Central memory CD8-positive, alpha-beta T cell (primary cell): ENCODE data around the gene FCN1.
"Not testable (repeated sequence)": the region's sequence is repeated elsewhere in the genome, so short reads cannot be mapped to it uniquely, and the experiment has no call there.

Experiments
- ATAC-seq: fragments of 150-1000 bp; cut with Tn5 transposase; replicated peaks from 2 replicates; pipeline ENCODE4 v1.10.0; 2022; ENCODE audit warnings: mild to moderate bottlenecking, moderate FRiP score, moderate number of reproducible peaks; ENCODE audit not compliant: poor library complexity, severe bottlenecking; ENCODE audit errors: extremely low read depth
- DNase-seq, 2 donors: peaks; one replicate each; pipeline ENCODE4 v3.0.0; 2021; ENCODE audit warnings: low spot score in 2 of 2
- H3K27ac Mint-ChIP-seq: one replicate; pipeline ENCODE4 v1.8.0; 2022; ENCODE audit warnings: low read depth, mild to moderate bottlenecking, moderate library complexity, mixed read lengths
- H3K27me3 Mint-ChIP-seq: one replicate; pipeline ENCODE4 v1.8.0; 2022; ENCODE audit warnings: mixed read lengths
- H3K36me3 Mint-ChIP-seq: one replicate; pipeline ENCODE4 v1.8.0; 2022; ENCODE audit warnings: mild to moderate bottlenecking, moderate library complexity, mixed read lengths; ENCODE audit not compliant: insufficient read depth
- H3K4me1 Mint-ChIP-seq: one replicate; pipeline ENCODE4 v1.8.0; 2022; ENCODE audit warnings: mixed read lengths
- H3K4me3 Mint-ChIP-seq: one replicate; pipeline ENCODE4 v1.8.0; 2022; ENCODE audit warnings: mild to moderate bottlenecking, moderate library complexity, mixed read lengths
- H3K9me3 Mint-ChIP-seq: one replicate; pipeline ENCODE4 v1.8.0; 2022; ENCODE audit warnings: mixed read lengths

FCN1 gene

DNA sequence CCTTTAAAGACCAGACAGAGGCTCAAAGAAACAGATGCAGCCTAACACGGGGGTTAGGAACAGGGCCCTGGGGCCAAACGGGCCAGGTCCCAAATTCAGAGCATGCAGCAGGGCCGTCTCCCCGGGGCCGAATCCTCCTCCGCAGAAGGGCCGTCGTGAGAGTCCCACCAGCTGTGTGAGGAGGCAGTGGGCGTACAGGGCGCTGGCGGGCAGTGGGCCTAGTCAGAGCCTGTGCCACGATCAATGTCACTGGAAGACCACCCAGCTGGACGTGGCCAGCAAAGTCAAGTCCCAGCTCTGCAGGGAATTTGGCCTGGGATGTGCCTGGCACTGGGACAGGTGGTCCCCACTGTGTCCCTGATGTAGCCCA lies 52.9 kb downstream of the FCN1 start:
- H3K4me3 Mint-ChIP-seq: no peak overlapping the region
- no peaks in the 10 kb centered on the region for H3K9me3 Mint-ChIP-seq
- DNase-seq (no peak), ATAC-seq (no peak)
- no peaks in the 10 kb centered on the region for H3K36me3 Mint-ChIP-seq
- no peak overlapping the region for H3K27ac Mint-ChIP-seq
- H3K4me1 Mint-ChIP-seq: no peaks in the 10 kb centered on the region
- no peaks in the 10 kb centered on the region for H3K27me3 Mint-ChIP-seq

DNA sequence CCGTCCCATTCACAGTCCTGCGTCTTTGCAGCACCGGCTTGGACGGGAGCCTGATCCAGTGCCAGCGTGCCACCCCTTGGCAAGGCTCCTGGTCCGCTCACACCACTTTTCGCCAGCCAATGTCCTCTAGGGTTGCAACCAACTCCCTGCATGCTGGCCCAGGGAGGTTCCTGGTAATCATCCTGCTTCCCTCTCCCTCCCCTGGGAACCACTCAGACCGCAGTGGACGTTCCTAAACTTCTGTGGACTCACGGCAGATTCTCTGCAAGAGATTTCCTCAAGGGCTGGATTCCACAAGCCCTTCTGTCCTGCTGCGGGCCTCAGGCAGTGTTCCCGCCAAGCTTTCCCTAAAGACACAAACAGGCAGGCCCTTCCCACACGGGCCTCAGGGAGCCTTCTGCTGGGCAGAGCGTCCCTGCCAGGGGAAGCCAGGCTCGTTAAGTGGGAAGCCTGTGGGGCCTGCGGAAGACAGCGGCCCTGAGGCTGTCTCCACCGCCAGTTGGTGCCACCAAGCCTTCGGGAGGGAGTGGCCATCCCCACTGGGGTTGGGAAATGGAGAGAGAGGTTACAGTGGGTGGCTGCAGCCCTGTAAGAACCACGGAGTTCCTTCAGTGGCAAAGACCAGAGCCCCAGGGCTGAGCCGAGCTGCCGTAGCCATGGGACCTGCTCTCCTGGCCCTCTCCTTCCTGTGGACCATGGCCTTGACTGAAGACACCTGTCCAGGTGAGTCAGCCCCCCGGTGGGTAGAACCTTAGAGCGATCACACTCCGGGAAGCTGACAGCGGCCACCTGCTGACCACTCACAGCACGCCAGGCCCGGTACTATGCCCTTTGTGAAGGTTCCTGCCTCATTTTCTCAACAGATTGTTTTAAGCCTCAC lies 53.5 kb downstream of the FCN1 start:
- DNase-seq: no peak
- H3K27ac Mint-ChIP-seq: no peak overlapping the region

GRCh38 chr9:134863306-134863902 lies 54.3 kb downstream of the FCN1 start:
- H3K36me3 Mint-ChIP-seq: no peaks in the 10 kb centered on the region
- no peak overlapping the region for H3K27ac Mint-ChIP-seq
- H3K4me1 Mint-ChIP-seq: no peaks in the 10 kb centered on the region
- peaks cover 6% of the 10 kb centered on the region for H3K27me3 Mint-ChIP-seq
- no peak for ATAC-seq
- no peak for DNase-seq
- H3K4me3 Mint-ChIP-seq: no peak overlapping the region
- no peaks in the 10 kb centered on the region for H3K9me3 Mint-ChIP-seq

More for the DNA sequence above, 53.5 kb downstream of the FCN1 start:
- no peaks in the 10 kb centered on the region for H3K9me3 Mint-ChIP-seq
- H3K4me3 Mint-ChIP-seq: no peak overlapping the region
- no peaks in the 10 kb centered on the region for H3K27me3 Mint-ChIP-seq
- ATAC-seq: no peak
- H3K4me1 Mint-ChIP-seq: no peaks in the 10 kb centered on the region
- no peaks in the 10 kb centered on the region for H3K36me3 Mint-ChIP-seq

DNA sequence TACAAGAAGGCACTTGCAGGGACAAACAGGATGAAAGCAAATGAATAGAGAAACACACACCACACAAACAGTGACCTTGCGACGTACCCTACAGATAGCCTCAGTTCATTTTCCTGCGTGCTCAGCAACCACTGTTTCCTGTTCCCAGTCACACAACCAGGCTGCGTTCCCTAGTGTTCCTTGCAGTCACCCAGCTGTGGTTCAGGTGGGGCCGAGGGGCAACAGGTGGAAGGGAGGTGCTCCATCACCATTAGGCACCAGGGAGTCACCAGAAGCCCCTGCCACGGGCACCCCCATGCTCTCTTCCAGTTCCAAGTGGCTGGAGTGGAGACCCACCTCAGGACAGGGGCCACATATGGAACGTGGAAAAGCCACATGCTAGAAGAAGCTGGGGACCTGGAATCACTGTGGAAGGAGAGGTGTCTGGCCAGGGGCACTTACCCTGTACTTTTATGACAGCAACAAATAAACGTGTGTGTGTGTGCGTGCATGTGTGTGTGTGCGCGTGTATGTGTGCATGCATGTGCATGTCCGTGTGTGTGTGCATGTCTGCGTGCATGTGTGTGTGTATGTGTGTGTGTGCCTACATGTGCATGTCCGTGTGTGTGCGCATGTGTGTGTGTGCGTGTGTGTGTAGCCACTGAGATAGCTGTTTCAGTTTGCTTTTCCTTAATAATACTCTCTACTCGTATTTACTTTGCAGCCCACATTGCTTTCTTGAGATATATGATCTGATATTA lies 55.9 kb downstream of the FCN1 start:
- Mint-ChIP-seq H3K36me3 (no peaks in the 10 kb centered on the region), H3K9me3 (peaks cover 6% of the 10 kb centered on the region), H3K4me1 (no peaks in the 10 kb centered on the region), H3K27ac (no peak overlapping the region), H3K4me3 (no peak overlapping the region), H3K27me3 (peaks cover 22% of the 10 kb centered on the region)
- no peak for DNase-seq
- ATAC-seq: no peak

DNA sequence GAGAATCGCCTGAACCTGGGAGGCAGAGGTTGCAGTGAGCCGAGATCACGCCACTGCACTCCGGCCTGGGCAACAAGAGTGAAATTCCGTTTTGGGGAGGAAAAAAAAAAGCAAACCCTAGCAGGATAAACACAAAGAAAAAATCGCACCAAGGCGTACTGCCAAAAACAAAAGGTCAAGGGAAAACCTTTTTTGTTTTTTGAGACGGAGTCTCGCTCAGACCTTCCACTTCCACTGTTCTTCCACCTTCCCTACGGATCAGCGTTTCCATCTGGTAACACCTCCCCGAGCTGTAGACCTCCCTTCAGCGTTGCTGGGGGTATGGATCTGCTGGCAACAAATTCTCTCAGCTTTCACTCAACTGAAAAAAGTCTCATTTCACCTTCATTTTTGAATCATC lies 57.2 kb downstream of the FCN1 start:
- DNase-seq (no peak), ATAC-seq (no peak)
- no peaks in the 10 kb centered on the region for H3K36me3 Mint-ChIP-seq
- no peak overlapping the region for H3K27ac Mint-ChIP-seq
- H3K27me3 Mint-ChIP-seq: peaks cover 32% of the 10 kb centered on the region
- peaks cover 6% of the 10 kb centered on the region for H3K9me3 Mint-ChIP-seq
- H3K4me3 Mint-ChIP-seq: no peak overlapping the region
- no peaks in the 10 kb centered on the region for H3K4me1 Mint-ChIP-seq

DNA sequence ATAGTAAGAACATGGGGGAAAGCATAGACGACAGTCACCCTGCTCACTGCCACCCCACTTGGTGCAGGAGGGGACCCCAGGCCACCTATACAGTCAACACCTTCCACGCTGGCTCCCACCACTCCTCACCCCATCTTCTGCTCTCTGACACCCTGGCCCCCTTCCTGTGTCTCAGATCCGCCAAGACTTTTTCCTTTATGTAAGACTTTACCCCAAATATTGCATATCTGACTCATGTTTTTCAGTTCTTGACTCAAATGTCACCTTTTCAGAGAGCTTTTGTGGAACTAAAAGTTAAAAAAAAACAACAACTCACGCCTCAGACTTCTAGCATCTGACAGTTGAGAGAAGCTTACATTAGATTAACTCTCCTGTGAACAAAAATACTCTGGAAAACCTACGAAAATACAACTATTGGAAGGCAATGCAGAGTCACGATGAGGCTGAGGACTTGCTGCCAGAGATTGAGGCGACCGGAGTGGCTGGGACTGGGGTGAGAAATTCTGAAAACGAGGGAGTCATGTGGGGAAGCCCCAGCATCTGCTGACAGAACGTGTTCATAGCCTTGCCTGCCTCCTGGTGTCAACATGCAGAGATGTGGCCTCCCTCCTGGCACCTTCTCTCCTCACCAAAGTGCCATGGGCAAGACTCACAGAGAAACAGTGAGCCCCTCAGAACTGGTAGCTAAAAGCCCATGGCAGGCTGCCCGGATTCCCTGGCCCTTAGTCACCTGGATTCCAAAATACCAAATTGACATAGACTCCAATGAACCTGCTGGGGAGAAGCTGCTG lies 59.5 kb downstream of the FCN1 start:
- H3K4me3 Mint-ChIP-seq: no peak overlapping the region
- peaks cover 45% of the 10 kb centered on the region for H3K27me3 Mint-ChIP-seq
- no peak overlapping the region for H3K27ac Mint-ChIP-seq
- no peaks in the 10 kb centered on the region for H3K36me3 Mint-ChIP-seq
- H3K9me3 Mint-ChIP-seq: peaks cover 6% of the 10 kb centered on the region
- no peaks in the 10 kb centered on the region for H3K4me1 Mint-ChIP-seq
- ATAC-seq: no peak
- no peak for DNase-seq

- H3K4me3 Mint-ChIP-seq, H3K27ac Mint-ChIP-seq, H3K4me1 Mint-ChIP-seq, H3K36me3 Mint-ChIP-seq, ATAC-seq, DNase-seq, H3K9me3 Mint-ChIP-seq: not testable (repeated sequence)
- peaks cover 45% of the 10 kb centered on the region for H3K27me3 Mint-ChIP-seq
Measured at GRCh38 chr9:134857451-134857850, 60.3 kb downstream of the FCN1 start.

DNA sequence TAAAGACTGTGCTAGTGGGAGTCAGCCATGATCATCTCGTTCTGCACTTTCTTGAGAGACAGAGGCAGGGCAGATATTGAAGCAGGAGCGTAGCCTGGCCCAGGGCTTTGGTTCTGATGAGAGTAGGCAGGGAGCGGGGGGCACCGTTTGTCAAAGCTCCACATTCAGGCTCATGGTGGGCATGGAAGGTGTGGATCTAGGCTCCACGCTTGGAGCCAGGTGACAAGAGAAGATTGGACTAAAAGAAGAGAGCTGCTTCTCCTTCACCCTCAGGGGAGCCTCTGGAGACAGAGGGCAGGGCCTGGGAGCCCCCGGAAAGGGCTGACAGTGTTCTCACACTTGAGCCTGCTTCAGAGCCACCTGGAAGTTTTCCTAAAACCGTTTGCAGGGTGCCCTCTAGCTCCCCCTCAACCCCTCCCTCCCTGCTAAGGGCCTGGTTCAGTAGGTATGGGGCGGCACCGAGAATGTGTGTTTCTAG lies 61.8 kb downstream of the FCN1 start:
- H3K36me3 Mint-ChIP-seq: no peaks in the 10 kb centered on the region
- H3K4me3 Mint-ChIP-seq: no peak overlapping the region
- DNase-seq (no peak), ATAC-seq (no peak)
- peaks cover 6% of the 10 kb centered on the region for H3K9me3 Mint-ChIP-seq
- H3K27ac Mint-ChIP-seq: no peak overlapping the region
- peaks cover 45% of the 10 kb centered on the region for H3K27me3 Mint-ChIP-seq
- no peaks in the 10 kb centered on the region for H3K4me1 Mint-ChIP-seq
